Pancreas (tissue), 10 donors: ENCODE measurements around the gene SLCO2B1. TPM values are rescaled to one million over a fixed set of nuclear protein-coding genes. Genes with fewer than 3 reads are reported as not detected.

Source experiments
- ATAC-seq, 4 donors: fragments of 200-7000 bp; cut with Tn5 transposase; one replicate each; pipeline versions ENCODE4 v1.8.0 to v1.9.1; 2020; ENCODE audit warnings: mild to moderate bottlenecking in 4 of 4, moderate library complexity in 4 of 4
- DNase-seq, 6 donors: peaks; one replicate each; pipeline ENCODE4 v3.0.0-alpha.2; 2020
- FAIRE-seq: peaks from 2 replicates; lab custom pipeline; 2012; peaks lifted over from hg19 to GRCh38; lab: Jason Lieb, UNC
- H3K27ac ChIP-seq, 4 donors: fragments of 200-600 bp; sonication (generic); 1 replicate in 3 of 4; 2 replicates in 1 of 4; pipeline versions ENCODE4 v1.5.0 to v1.8.0; 2020
- H3K27me3 ChIP-seq, 4 donors: fragments of 200-600 bp; one replicate each; pipeline ENCODE4 v1.8.0; 2021
- H3K36me3 ChIP-seq, 3 donors: fragments of 200-600 bp; sonication (generic) in 1 of 3; one replicate each; pipeline versions ENCODE4 v1.5.0 to v1.8.0; 2020 to 2021
- H3K4me1 ChIP-seq, 3 donors: fragments of 200-600 bp; one replicate each; pipeline ENCODE4 v1.8.0; 2021
- H3K4me3 ChIP-seq, 4 donors: fragments of 200-600 bp; sonication (generic) in 2 of 4; one replicate each; pipeline versions ENCODE4 v1.5.0 to v1.8.0; 2020 to 2021
- H3K9me3 ChIP-seq, 4 donors: fragments of 200-600 bp; one replicate each; pipeline ENCODE4 v1.8.0; 2021
- WGBS, 2 donors: extraction: QIAGEN DNeasy Blood & Tissue Kit; methylation state at CpG; one replicate each; pipeline ENCODE4 v1.1.7; 2013; 5-methylcytosine and 5-hydroxymethylcytosine counted together
- intact Hi-C, 3 donors: fragments of 100-400 bp; cut with DNase I; formaldehyde crosslinking; loops; one replicate each; pipeline versions ENCODE4 v1.11.1 to v1.14.2; 2022
- polyA plus RNA-seq, 2 donors: library from polyadenylated mRNA; stranded (reverse); fragments of 200-250 nt; gene quantifications; one replicate each; pipeline ENCODE4 v1.2.3, GENCODE V29; 2013
- total RNA-seq, 6 donors: library from RNA; stranded (reverse); fragmentation: NEBNext Ultra II Directional in 4 of 6; extraction: Animal tissue kit (Norgen Biotek cat#: 25700) in 4 of 6; gene quantifications; one replicate each; pipeline versions ENCODE4 v1.2.1 to v1.2.4, GENCODE V29; 2021 to 2023
- TF ChIP-seq, protein P1 (sequence below), 4 donors: fragments of 200-600 bp; sonication (generic) in 3 of 4; IDR thresholded peaks; one replicate each; pipeline versions ENCODE4 v1.5.0 to v1.8.0; 2021; ENCODE audit warnings: antibody characterized with exemption in 4 of 4
- donor health status: healthy with polysubstance abuse.
- donor health status: DM: no; HTN: no; CAD: no; lungs with moderate emphysema.
- donor health status: DM: no; HTN: no; CAD: no.
- donor health status: control.
- donor health status: control.
- donor health status: Bipolar disorder and iron deficiency.
- donor health status: DM: yes; HTN: yes; CAD: no.
- donor health status: DM: no; HTN: no; CAD: no.
- donor health status: DM: no; HTN: no; CAD: no.
- donor health status: DM: yes; HTN: yes; CAD: no.

SLCO2B1 gene
- total and polyA plus RNA-seq, 8 donors = 3.6 to 71.4 (median 25.9) TPM

GRCh38 chr11:75197512-75198277 lies 46.8 kb downstream of the SLCO2B1 start:
- 88 to 94% methylated on average over 4 of the region's 4 CpGs for WGBS, 2 donors
- TF ChIP-seq, protein P1, sequence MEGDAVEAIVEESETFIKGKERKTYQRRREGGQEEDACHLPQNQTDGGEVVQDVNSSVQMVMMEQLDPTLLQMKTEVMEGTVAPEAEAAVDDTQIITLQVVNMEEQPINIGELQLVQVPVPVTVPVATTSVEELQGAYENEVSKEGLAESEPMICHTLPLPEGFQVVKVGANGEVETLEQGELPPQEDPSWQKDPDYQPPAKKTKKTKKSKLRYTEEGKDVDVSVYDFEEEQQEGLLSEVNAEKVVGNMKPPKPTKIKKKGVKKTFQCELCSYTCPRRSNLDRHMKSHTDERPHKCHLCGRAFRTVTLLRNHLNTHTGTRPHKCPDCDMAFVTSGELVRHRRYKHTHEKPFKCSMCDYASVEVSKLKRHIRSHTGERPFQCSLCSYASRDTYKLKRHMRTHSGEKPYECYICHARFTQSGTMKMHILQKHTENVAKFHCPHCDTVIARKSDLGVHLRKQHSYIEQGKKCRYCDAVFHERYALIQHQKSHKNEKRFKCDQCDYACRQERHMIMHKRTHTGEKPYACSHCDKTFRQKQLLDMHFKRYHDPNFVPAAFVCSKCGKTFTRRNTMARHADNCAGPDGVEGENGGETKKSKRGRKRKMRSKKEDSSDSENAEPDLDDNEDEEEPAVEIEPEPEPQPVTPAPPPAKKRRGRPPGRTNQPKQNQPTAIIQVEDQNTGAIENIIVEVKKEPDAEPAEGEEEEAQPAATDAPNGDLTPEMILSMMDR (IDR thresholded peaks at IDR 0.05) = no peak
- Histone ChIP-seq H3K27ac (no peak overlapping the region), H3K4me3 (no peak overlapping the region), H3K9me3 (no peaks in the 10 kb centered on the region), H3K36me3 (no peaks in the 10 kb centered on the region), H3K27me3 (no peaks in the 10 kb centered on the region), H3K4me1 (no peaks in the 10 kb centered on the region)
- DNase-seq (no peak), FAIRE-seq (no peak), ATAC-seq (no peak)
- intact Hi-C loops = loop anchor here in 1 of 3 donors (5.0 kb wide), 1 partner anchor 50 kb away; no protein-coding TSS in a partner anchor

DNA sequence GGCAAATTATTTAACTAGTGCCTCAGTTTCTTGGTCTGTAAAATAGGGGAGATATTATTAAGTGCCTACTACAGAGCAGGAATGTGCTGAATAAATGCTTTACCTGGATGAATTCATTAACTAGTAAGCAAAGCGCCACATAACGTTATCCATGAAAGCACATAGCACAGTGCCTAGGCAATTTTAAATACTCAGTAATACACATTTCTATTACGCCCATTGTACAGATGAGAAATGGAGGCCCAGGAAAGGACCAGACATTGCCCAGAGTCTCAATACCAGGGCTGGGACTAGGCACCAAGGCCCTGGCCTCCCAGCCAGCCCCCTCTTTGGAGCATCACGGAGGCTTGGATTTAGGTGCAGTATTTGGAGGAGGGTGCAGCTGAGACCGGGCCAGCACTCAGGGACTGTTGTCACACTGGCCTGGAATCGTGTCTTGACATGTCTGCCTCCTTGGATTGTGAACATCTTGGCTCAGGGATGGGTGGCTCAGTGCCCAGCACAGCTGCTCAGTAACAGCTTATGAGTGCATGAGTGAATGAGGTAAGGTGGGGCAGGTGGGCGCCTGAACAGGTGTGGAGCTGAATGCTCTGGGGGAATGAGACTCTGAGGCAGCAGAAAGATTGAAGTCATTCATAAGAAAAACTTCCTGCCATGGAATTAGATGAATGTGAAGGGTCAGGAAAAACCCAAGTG lies 47.5 kb downstream of the SLCO2B1 start:
- H3K9me3 ChIP-seq = no peaks in the 10 kb centered on the region
- H3K4me1 ChIP-seq = no peaks in the 10 kb centered on the region
- no peak overlapping the region for H3K27ac ChIP-seq
- TF ChIP-seq, protein P1 (IDR thresholded peaks at IDR 0.05) = no peak
- no peaks in the 10 kb centered on the region for H3K27me3 ChIP-seq
- H3K36me3 ChIP-seq = no peaks in the 10 kb centered on the region
- intact Hi-C loops = loop anchor here in 1 of 3 donors (5.0 kb wide), 1 partner anchor 51 kb away; no protein-coding TSS in a partner anchor
- no peak for FAIRE-seq
- 86 to 88% methylated on average over 7 of the region's 7 CpGs for WGBS, 2 donors
- DNase-seq = no peak
- no peak for ATAC-seq
- no peak overlapping the region for H3K4me3 ChIP-seq

DNA sequence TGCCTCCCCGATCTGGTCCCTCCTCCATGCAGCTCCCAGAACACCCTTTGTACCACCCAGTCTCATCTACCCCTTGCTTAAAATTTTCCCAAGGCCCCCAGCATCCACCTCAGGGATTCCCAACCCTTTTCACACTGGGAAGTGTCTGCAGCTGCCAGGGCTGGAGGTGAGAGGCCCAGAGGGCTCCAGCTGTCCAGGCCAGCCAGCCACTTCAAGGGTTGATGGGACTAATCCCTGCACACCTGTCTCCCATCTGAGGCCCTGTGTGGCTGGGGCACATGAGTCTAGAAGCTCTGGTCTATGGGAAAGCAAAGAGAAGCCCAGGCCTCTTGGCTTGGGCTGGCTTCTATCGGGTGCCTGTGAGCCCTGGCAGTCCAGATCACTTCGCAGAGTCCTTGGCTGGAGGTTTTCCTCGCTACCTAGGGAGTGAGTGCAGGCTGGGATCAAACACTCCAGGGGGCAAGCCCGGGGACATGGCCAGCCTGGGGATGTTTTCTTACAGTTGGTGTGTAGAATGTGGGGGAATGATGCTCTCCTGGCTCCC lies 48.6 kb downstream of the SLCO2B1 start:
- intact Hi-C loops = loop anchor here in 1 of 3 donors (5.0 kb wide), 1 partner anchor 52 kb away; no protein-coding TSS in a partner anchor

DNA sequence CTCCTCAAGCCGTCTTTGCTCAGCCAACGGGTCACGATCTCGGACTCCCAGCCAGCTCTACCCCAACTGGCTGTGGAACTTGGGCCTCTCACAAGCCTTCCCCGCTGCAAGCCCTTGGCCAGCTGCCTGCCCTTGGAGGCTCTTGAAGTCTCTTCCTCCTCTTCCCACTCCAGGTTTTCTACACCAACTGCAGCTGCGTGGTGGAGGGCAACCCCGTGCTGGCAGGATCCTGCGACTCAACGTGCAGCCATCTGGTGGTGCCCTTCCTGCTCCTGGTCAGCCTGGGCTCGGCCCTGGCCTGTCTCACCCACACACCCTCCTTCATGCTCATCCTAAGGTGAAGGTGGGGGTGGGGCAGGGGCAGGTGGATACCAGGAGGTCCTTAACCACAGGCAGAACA lies 49.1 kb downstream of the SLCO2B1 start:
- ATAC-seq (no peak), DNase-seq (no peak), FAIRE-seq (no peak)
- Histone ChIP-seq H3K4me1 (no peaks in the 10 kb centered on the region), H3K9me3 (no peaks in the 10 kb centered on the region), H3K36me3 (no peaks in the 10 kb centered on the region), H3K27ac (no peak overlapping the region), H3K27me3 (no peaks in the 10 kb centered on the region), H3K4me3 (no peak overlapping the region)
- TF ChIP-seq, protein P1 (IDR thresholded peaks at IDR 0.05) = no peak
- 83 to 86% methylated on average over 10 of the region's 10 CpGs for WGBS, 2 donors
- intact Hi-C loops = loop anchor here in 1 of 3 donors (5.0 kb wide), 1 partner anchor 58 kb away; no protein-coding TSS in a partner anchor

More for the DNA sequence above, 48.6 kb downstream of the SLCO2B1 start:
- Histone ChIP-seq H3K27me3 (no peaks in the 10 kb centered on the region), H3K4me3 (no peak overlapping the region), H3K9me3 (no peaks in the 10 kb centered on the region), H3K36me3 (no peaks in the 10 kb centered on the region), H3K4me1 (no peaks in the 10 kb centered on the region), H3K27ac (no peak overlapping the region)
- FAIRE-seq = no peak
- ATAC-seq = no peak
- DNase-seq = no peak
- TF ChIP-seq, protein P1 (IDR thresholded peaks at IDR 0.05) = no peak
- 92 to 94% methylated on average over 5 of the region's 5 CpGs for WGBS, 2 donors
